H1 (cell line): ENCODE data around the gene ZNF227.

Source experiments
- GABPA ChIP-seq: IDR thresholded peaks from 2 replicates; pipeline ENCODE4 v1.6.1; 2011; ENCODE audit warnings: mild to moderate bottlenecking, low read length, moderate library complexity, borderline replicate concordance; ENCODE audit not compliant: insufficient read depth
- POLR2A ChIP-seq, 2 experiments: IDR thresholded peaks; 1 replicate in 1 of 2; 2 replicates in 1 of 2; pipeline ENCODE4 v1.6.1; 2011; ENCODE audit warnings: low read depth in 2 of 2, low read length in 2 of 2, mild to moderate bottlenecking in 2 of 2; ENCODE audit errors: control extremely low read depth in 1 of 2

DNA sequence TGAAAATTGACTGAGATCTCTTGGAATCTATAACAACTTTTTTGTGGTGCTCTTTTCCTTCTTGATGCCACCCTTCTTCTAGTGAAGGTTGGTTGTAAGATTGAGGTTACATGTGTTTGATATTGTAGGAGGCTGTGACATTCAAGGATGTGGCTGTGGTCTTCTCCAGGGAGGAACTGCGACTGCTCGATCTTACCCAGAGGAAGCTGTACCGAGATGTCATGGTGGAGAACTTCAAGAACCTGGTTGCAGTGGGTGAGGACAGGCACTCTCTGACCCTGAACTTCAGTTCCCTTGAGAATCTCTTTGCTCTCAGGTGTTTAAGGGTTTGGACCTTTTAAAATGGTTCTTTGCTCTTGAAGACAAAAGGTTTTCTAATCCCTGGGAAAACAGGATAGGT is 16.0 kb downstream of the ZNF227 start:
- TF ChIP-seq GABPA (no peak), POLR2A (IDR thresholded peaks at IDR 0.05; ENCODE audit: control extremely low read depth in 1 of 2, low read depth in 2 of 2, low read length in 2 of 2) (no peak)
